Central memory CD4-positive, alpha-beta T cell (primary cell): ENCODE data around the gene PRR5.
"Not testable (repeated sequence)": the region's sequence is repeated elsewhere in the genome, so short reads cannot be mapped to it uniquely, and the experiment has no call there.

ENCODE experiments used
- DNase-seq: peaks from one replicate; pipeline ENCODE4 v3.0.0; 2022
- total RNA-seq, 3 experiments: gene quantifications; one replicate each; lab custom pipeline; 2026; lab: John Stamatoyannopoulos, UW

Gene PRR5, protein sequence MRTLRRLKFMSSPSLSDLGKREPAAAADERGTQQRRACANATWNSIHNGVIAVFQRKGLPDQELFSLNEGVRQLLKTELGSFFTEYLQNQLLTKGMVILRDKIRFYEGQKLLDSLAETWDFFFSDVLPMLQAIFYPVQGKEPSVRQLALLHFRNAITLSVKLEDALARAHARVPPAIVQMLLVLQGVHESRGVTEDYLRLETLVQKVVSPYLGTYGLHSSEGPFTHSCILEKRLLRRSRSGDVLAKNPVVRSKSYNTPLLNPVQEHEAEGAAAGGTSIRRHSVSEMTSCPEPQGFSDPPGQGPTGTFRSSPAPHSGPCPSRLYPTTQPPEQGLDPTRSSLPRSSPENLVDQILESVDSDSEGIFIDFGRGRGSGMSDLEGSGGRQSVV
- 12.9 to 15.6 (median 14.7) reads per million in 3 experiments for total RNA-seq

DNA sequence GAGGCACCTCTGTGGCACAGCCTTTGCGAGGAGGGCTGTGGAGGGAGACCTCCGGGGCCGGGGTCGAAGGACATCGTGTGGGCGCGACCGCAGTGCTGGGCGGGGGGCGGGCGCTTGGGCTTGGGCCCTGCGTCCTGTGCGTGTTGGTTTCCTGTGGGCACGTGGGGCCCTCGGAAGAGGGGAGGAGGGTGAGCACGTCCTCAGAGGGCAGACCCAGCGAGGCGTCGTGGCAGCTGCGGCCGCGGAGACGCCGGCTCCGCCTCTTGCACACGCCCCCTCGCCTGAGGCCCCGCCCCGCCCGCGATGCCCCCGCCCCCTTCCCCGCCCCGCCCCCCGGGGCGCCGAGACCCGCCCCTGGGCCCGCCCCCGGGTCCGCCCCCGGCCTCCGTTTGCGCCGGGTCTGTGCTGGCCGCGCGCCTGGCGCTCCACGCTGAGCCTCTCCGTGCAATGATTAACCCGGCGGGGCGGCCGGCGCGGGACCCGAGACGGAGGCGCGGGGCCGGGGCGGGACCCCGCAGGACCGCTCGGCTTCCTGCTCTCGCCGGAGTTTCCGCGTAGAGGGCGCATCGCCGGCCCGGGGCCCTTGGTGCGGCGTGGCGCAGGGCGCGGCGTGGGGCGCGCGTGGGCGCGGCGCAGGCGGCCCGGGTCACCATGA, at the start of gene PRR5:
Gene PRR5, plus strand, starts transcription at position 381 of the 655 bp plus-strand sequence. Its CDS starts 271 bp downstream, at position 652.
- peak; percentile 82 for DNase-seq

DNA sequence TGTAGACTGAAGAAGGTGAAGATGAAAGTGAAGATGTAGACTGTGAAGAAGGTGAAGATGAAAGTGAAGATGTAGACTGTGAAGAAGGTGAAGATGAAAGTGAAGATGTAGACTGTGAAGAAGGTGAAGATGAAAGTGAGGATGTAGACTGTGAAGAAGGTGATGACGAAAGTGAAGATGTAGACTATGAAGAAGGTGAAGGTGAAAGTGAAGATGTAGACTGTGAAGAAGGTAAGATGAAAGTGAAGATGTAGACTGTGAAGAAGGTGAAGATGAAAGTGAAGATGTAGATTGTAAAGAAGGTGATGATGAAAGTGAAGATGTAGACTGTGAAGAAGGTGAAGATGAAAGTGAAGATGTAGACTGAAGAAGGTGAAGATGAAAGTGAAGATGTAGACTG, 49.1 kb upstream of the PRR5 start:
- not testable (repeated sequence) for DNase-seq

DNA sequence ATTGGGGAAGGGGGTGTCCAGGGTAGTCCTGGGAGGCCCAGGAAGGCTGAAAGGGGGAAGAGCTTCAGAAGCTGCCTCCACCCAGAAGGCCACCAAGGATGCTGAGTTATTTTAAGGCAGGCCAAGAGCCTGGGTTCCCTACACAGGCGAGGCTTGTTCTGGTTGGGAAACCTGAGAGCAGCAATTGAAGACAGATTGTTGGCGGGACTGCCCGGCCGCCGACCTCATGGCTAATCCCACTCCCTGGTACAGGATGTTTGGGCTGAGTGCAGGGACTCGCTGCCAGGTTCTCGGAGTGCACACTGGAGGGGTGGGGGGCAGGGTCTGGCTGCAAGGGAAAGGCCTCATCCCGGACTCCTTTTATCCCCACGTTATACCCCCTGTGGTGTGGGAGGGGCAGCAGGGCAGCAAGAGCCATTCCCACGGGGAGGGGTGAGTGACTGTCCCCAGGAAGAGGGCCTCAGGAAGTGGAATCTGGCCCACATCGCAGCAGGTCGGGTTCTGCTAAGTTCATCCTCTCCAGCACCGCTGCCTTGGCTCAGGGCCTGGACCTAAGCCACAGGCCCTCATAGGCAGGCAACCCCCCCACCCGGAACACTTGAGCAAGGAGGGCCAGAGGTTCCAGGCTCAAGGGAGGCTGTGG, 43.6 kb upstream of the PRR5 start:
- DNase-seq, result no peak

DNA sequence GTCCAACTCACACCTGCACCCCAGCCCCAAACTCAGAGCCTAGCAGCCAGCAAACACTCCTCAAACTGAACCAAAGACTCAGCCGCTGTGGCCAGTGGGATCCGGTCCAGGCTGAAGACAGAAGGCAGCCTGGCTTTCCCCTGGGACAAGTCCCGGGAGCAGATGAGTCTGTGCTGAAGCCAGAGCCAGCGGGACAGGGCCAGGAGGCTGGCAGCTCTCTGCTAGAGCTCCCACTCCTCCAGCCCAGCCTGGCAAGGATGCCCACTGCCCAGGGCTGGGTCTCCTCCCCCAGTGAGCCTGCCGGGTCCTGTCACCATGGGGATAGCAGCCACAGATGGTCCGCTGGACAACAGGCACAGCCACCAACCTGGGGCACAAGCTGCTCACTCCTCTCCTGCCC, 42.9 kb upstream of the PRR5 start:
- DNase-seq, result no peak

DNA sequence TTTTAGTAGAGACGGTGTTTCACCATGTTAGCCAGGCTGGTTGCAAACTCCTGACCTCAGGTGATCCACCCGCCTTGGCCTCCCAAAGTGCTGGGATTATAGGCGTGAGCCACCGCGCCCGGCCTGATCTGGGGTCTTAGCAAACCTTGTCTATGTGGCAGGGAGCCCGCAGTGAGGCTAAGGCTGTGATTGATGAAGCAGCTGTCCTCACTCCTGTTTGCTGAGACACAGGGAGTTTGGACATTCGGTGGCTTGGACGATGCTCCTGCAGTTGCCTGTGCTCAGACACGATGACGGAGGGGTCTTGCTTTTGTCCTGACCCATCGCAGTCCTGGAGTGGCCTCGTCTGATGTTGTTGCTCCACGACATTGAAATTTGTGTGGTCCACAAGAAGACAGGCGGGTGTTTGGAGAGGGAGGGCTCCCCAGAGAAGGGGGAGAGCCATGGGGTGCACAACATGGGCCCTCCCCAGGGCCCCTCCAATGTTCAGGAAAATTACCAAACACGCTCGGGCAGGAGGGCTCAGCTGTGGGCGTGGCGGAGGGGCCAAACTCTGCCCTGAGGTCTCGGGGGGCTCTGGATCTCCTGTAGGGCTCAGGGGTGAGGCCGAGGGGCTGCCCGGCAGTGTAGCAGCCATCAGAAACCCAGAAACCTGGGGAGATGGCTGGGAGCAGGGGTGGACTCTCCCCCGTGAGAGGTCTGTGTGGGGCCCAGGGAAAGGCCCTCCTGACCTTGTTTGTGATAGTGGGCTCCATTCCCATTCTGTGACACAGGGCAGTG, 41.8 kb upstream of the PRR5 start:
- no peak for DNase-seq

DNA sequence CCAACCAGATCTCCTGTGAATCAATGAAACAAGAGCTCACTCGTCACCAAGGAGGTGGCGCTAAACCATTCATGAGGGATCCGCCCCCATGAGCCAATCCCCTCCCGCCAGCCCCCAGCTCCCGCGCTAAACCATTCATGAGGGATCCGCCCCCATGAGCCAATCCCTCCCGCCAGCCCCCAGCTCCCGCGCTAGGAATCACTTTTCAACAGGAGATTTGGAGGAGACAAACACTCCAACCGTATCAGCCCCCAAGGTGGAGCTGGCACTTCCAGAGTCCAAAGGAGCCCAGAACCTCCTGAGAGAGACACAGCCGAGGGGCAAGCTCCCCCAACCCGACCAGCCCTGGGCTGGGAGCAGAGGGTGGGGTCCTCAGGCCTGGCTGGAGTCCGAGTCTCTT, 40.9 kb upstream of the PRR5 start:
- no peak for DNase-seq

DNA sequence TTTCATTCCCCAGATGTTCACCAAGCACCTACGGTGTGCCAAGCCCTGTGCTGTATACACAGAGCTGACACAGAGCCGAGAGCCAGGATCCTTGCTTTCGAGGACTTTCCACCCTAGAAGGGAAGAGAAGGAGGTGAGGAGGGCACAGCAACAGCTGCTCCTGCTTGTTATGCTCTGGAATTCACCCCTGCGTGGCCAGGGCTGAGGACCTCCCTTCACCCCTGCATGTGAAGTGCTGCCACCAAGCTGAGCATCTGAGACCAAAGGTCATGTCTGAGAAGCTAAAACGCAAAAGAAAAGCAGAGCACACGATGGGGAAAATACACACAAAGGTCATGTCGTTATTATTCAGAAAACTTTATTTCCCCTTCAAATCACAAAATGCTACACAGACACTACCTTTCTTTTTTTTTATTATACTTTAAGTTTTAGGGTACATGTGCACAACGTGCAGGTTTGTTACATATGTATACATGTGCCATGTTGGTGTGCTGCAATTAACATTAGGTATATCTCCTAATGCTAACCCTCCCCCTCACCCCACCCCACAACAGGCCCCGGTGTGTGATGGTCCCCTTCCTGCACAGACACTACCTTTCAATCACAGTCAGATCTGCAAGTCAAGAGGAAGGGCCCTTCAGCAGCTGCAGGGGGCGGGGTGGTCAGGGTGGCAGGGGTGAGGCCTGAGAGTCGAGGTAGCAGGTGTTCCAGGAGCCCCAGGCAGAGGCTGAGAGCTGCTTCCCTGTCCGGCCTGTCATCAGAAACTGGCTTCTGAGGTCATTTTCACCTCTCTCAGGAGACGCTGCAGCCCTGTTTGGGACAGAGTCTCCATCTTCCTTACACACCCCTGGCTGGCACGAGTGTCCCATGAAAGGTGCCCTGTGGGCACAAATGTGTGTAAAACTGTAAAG, 40.1 kb upstream of the PRR5 start:
- DNase-seq, result no peak

DNA sequence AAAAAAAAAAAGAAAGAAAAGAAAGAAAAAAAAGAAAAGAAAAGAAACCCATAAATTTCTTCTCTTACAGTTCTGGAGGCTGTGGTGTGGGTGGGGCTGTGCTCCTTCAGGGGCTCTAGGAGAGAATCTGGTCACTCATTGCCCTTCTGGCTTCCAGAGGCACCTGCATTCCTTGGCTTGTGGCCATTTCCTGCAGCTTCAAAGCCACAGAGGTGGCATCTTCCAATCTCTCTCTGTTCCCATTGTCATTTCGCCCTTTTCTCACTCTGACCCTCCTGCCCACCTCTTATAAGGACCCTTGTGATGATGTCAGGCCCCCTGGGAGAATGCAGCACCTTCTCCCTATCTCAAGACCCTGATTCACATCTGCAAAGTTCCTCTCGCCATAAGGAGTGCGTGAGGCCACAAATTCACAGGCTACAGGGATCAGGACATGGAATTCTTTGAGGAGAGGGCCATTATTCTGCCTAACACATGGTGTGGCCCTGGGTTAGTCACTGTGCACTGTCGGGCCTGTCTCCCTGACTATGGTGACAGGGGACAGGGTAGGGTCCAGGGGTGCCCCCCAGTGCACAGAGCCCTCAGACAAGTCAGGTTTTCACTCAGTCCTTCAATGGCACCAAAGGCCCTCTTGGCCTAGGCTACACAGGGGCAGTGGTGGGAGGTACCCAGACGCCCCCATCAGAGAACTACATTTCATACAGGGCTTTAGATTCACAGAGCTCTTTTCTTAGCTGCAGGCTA, 38.6 kb upstream of the PRR5 start:
- DNase-seq, result no peak

DNA sequence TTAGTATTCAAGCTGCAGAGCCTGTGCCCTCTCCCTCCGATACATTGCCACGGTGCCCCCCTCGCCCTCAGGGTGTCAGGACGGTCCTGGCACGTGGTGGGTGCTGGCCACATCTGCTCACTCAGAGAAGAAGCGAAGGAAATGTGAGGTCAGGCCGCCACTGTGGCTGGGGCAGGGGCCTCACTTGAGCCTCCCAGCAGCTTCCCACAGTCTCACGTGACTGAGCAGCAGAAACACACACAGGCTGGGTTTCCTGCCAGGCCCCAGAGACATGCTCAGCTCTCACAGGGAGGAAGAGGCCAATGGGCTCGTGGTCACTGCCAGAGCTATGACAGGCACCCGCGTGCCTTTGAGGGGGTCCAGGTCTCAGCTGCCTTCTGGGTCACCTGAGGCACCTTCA, 37.9 kb upstream of the PRR5 start:
- DNase-seq, result peak; percentile 43

DNA sequence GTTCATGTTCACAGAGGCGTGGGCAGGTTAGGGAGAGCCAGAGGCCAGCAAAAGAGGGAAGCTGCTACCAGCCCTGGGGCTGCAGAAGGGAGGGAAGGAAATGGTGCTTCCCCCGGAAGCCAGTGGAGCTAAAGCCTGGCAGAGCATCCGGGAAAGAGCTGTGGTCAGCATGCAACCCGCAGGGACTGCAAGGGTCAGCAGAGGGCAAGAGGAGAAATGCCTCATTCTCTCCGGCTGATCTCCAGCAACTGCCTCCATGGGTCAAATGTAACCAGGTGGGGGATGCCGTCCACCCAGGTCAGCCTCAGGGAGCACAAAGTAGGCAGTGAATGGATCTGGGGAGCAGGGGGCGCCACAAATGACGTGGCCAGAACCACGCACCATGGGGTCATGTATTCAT, 36.9 kb upstream of the PRR5 start:
- DNase-seq, result no peak

DNA sequence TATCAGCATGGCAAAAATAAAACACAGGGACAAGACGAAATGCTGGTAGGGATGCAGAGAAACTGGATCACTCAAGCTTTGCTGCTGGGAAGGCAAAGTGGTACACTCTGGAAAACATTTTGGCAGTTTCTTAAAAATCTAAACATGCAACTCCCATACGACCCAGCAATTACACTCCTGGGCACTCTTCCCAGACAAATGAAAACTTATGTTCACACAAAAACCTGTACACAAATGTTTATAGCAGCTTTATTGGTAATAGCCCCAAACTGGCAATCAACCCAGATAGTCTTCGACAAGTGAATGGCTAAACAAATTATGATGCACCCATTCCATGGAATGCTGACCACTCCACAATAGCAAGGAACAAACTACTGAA, 35.8 kb upstream of the PRR5 start:
- no peak for DNase-seq

DNA sequence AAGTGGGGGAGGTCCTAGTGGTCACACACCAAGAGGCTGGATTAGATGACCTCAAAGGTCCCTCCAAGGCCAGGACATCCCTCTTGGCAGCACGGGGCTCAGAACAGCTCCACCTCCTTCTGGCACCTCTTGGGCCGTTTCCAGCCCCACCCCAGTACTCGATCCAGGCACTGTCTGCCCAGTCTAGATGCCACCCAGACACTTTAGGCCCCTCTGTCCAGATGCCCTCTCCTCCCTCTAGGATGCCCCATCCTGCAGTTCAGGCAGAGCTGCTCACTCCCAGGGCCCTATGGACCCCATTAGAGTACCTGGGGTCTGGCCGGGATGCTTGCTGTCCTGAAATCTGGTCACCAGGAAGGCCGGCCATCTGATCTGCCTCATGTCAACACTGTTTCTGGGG, 34.7 kb upstream of the PRR5 start:
- DNase-seq, result no peak

DNA sequence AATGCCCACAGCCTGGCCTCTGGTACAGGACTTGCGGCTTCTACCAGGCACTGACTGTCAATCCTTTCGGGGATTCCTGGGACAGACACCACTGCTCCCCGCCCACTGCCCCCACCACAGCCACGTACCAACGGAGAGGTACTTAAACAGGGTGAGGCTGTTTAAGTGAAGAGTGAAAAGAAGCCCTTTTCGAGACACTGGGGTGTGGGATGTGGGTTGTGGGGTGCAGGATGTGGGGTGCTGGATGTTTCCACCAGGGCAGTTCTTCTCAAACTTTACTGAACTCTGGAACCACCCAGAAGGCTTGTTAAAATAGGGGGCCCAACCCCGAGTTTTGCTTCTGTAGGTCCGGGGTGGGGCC, 34.2 kb upstream of the PRR5 start:
- DNase-seq, result peak; percentile 84

DNA sequence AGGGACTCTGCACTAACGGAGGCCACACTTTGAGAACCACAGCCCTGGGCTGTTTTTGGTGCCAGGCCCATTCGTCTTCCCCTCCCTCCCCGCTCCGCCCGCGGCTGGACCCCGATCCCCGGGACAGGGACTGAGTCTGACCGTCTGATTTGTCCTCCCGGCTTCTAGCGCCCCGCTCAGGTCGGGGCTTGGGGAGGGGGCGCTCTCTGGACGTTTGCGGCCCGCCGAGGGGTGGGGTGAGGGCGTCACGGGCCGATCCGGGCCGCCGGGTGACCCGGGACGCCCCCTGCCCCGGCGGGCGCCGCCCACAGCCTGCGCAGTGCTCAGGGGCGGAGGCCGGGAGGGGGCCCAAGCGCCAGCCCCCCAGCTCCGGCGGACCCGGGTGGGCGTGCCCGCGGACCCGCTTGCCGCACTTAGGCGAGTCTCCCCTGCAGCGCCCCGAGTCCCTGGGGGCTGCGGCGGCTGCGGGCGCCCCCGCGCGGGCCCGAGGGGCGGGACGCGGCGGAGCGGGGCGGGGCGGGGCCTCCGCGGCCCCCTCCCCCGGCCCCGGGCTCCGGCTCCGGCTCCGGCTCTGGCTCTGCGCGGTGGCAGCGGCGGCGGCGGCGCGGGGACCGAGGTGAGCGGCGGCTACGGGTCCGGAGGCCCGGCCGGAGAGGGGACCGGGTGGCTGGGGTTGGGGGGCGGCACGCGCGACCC, 33.7 kb upstream of the PRR5 start:
- peak; percentile 57 for DNase-seq

DNA sequence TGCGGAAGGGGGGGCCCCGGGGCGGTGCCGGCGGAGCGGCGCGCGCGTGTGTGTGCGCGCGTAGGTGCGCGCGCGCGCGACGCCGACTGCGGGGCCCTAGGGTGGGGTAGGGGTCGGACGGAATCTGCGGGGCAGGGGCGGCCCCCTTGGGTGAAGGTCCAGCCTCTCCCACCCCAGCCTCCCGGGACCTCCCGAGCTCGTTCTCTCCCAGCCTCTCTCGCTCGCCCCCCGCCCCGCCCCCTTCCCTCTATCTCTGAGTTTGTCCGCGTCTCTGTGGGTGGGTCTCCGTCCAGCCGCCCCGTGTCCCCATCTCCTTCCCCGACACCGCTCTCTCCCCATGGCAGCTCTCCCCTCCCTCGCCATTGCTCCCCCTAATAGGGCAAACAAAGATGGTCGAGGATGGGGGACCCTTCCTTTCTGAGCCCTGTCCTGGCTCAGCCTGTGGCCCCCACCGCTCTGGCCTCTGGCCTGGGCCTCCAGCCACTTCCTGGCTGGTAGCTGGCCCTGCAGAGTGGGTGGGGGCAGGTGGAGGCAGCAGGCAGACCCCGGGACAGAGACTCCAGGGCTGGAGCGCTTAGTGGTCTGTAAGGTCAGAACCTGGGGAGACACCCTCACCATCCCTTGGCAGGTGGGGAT, 33.0 kb upstream of the PRR5 start:
- no peak for DNase-seq

DNA sequence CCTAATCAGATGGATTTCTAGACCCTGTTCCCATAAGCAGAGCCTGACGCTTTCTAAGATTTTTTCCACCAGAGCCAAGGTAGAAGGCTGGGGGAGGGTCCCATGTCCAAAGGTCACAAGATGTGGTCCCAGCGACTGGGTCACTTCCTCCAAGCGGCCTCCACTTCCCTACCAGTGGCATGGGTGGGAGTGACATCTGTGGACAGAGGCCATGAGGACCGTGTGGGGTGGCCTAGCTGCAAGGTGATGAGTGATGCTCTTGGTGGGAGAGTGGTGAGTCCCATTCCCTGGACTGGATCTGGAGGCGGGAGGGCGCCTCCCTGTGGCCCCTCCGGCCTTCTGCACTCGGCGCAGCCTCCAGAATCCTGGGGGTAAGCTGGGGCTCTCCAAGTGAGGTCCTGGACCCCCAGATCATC, 32.4 kb upstream of the PRR5 start:
- no peak for DNase-seq

DNA sequence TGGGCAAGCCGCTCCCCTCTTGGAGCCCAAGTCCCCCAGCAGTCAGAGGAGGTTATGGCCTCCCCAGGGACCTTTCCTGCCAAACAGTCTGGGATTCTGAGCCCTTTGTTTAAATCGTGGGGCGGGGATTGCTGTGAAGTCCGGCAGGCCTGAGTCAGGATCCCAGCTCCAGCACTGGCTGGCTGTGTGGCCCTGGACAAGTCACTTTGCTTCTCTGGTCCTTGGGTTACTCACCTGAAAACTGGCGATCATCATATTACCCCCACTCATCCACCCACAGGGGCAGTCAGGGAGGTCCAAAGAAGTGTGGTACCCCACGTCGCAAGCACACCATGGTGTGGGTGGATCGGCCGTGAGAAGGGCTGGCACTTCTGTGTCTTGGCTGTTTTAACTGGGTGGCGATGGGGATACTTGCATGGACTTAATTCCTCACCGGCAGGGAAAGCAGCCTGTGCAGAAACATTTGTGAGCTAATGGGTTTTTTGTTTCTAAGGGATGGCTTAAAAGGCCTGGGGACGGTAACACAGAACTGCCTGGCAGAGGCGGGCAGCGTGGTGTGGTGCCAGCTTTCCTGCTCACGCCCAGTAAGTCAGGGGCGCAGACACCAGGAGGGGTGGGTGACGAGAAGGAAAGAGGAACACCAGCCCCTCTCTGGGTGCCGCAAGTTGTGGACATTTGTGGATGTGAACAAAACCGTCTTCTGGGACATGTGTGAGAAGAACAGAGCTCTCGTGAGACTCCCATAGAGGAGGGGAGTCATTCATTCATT, 31.6 kb upstream of the PRR5 start:
- DNase-seq, result no peak

DNA sequence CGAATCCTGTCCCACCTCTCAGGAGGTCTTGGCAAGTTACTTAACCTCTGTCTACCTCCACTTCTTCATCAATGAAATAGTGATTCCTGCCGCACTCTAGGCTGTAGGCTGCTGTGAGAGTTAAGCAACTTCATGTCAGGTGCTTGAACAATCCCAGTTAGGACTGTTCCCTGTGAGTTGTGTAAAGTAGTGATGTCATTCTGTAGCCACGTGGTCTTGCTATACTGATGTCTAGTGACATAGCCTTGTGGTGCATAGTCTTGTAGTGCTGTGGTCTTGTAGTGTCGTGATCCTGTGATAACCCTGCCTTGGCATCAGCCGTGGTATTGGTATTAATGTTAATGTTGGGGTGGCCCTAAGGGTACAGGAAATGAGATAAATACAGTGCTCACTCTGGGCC, 30.3 kb upstream of the PRR5 start:
- no peak for DNase-seq

DNA sequence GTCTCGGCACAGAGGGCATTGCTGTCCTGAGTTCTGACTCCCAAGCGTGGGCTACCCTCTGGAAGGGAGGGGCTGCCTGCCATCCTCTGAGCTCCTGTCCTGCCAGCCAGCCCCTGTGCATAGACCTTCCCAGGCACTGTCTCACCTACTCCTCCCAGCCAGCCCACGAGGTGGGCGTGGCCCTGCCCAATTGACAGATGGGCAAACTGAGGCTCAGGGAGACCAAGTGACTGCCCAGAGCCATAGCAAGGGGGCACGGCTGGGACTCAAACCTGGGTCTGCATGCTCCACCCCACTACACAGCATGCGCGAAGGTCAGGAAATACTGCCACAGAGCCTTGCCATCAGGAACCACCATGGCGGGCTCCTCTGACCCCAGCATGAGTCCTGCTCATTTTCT, 29.4 kb upstream of the PRR5 start:
- no peak for DNase-seq
